Measurements from ENCODE around the gene CAD.

- TF ChIP-seq EZH2phosphoT487 (IDR thresholded peaks at IDR 0.05; ENCODE audit: insufficient read depth, low read depth) (no peak), EZH2 (IDR thresholded peaks at IDR 0.05; ENCODE audit: insufficient read depth, poor library complexity, severe bottlenecking) (no peak)
Measured at GRCh38 chr2:27212626-27213471, 4.3 kb upstream of the CAD start.

All from GM23248 (cell line).